ENCODE measurements around the gene SLC25A43.

SLC25A43 gene

GRCh38 chrX:119459181-119459580 is 60.0 kb downstream of the SLC25A43 start:
- TF ChIP-seq POLR2AphosphoS5 (IDR thresholded peaks at IDR 0.05; ENCODE audit: low read depth, low read length) (no peak), TAF1 (IDR thresholded peaks at IDR 0.05; ENCODE audit: borderline replicate concordance, insufficient read depth, low read length) (no peak), FOXP2 (optimal IDR thresholded peaks at IDR 0.05; ENCODE audit: borderline replicate concordance, extremely low read depth, extremely low read length, insufficient read depth) (no peak), SIN3A (IDR thresholded peaks at IDR 0.05; ENCODE audit: borderline replicate concordance, insufficient read depth, low read length) (no peak)
- TF ChIP-seq, protein P1, sequence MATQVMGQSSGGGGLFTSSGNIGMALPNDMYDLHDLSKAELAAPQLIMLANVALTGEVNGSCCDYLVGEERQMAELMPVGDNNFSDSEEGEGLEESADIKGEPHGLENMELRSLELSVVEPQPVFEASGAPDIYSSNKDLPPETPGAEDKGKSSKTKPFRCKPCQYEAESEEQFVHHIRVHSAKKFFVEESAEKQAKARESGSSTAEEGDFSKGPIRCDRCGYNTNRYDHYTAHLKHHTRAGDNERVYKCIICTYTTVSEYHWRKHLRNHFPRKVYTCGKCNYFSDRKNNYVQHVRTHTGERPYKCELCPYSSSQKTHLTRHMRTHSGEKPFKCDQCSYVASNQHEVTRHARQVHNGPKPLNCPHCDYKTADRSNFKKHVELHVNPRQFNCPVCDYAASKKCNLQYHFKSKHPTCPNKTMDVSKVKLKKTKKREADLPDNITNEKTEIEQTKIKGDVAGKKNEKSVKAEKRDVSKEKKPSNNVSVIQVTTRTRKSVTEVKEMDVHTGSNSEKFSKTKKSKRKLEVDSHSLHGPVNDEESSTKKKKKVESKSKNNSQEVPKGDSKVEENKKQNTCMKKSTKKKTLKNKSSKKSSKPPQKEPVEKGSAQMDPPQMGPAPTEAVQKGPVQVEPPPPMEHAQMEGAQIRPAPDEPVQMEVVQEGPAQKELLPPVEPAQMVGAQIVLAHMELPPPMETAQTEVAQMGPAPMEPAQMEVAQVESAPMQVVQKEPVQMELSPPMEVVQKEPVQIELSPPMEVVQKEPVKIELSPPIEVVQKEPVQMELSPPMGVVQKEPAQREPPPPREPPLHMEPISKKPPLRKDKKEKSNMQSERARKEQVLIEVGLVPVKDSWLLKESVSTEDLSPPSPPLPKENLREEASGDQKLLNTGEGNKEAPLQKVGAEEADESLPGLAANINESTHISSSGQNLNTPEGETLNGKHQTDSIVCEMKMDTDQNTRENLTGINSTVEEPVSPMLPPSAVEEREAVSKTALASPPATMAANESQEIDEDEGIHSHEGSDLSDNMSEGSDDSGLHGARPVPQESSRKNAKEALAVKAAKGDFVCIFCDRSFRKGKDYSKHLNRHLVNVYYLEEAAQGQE (IDR thresholded peaks at IDR 0.05; ENCODE audit: insufficient read depth in 1 of 2, low read depth in 2 of 2, low read length in 2 of 2): no peak

DNA sequence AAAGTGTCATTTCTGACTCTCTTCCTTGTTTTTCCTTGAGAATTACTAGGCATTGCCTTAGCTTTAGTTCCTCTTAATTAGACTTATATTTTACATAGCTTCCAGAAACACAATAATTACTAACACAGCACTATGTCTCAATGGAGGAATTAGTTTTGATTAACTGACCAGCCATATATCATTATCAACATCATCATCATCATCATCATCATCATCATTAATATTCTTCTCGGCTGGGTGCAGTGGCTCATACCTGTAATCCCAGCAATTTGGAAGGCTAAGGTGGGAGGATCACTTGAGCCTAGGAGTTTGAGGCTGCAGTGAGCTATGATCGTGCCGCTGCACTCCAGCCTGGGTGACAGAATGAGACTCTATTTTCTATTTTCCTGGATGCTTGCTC is 66.4 kb downstream of the SLC25A43 start:
- TF ChIP-seq, protein P1 (IDR thresholded peaks at IDR 0.05; ENCODE audit: insufficient read depth in 1 of 2, low read depth in 2 of 2, low read length in 2 of 2): no peak
- TF ChIP-seq TAF1 (IDR thresholded peaks at IDR 0.05; ENCODE audit: borderline replicate concordance, insufficient read depth, low read length): no peak
- TF ChIP-seq SIN3A (IDR thresholded peaks at IDR 0.05; ENCODE audit: borderline replicate concordance, insufficient read depth, low read length): no peak
- TF ChIP-seq FOXP2 (optimal IDR thresholded peaks at IDR 0.05; ENCODE audit: borderline replicate concordance, extremely low read depth, extremely low read length, insufficient read depth): no peak
- TF ChIP-seq POLR2AphosphoS5 (IDR thresholded peaks at IDR 0.05; ENCODE audit: low read depth, low read length): no peak

DNA sequence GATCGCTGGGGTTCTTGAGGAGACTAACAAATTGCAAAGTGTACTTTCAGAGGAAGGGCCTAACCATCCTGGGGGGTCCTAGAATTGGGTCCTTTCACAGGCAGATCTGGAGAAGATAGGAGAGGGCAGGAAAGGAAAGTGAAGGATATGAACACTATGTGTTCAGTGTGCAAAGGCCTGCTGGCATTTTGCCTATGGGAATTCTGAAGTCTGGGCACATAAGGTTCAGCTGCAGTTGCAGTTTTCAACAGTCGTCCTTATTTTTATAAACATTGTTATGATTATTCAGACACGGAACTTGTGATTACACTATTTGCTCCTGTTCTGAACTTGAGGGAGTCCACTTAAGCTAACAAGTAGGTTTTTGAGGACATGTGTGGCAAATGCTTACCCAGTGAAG is 67.8 kb downstream of the SLC25A43 start:
- TF ChIP-seq FOXP2 (optimal IDR thresholded peaks at IDR 0.05; ENCODE audit: borderline replicate concordance, extremely low read depth, extremely low read length, insufficient read depth): no peak
- TF ChIP-seq TAF1 (IDR thresholded peaks at IDR 0.05; ENCODE audit: borderline replicate concordance, insufficient read depth, low read length): no peak
- no peak for TF ChIP-seq SIN3A (IDR thresholded peaks at IDR 0.05; ENCODE audit: borderline replicate concordance, insufficient read depth, low read length)
- TF ChIP-seq POLR2AphosphoS5 (IDR thresholded peaks at IDR 0.05; ENCODE audit: low read depth, low read length): no peak
- TF ChIP-seq, protein P1 (IDR thresholded peaks at IDR 0.05; ENCODE audit: insufficient read depth in 1 of 2, low read depth in 2 of 2, low read length in 2 of 2): no peak

GRCh38 chrX:119467433-119467832 is 68.3 kb downstream of the SLC25A43 start:
- TF ChIP-seq SIN3A (IDR thresholded peaks at IDR 0.05; ENCODE audit: borderline replicate concordance, insufficient read depth, low read length): no peak
- no peak for TF ChIP-seq TAF1 (IDR thresholded peaks at IDR 0.05; ENCODE audit: borderline replicate concordance, insufficient read depth, low read length)
- TF ChIP-seq, protein P1 (IDR thresholded peaks at IDR 0.05; ENCODE audit: insufficient read depth in 1 of 2, low read depth in 2 of 2, low read length in 2 of 2): no peak
- no peak for TF ChIP-seq POLR2AphosphoS5 (IDR thresholded peaks at IDR 0.05; ENCODE audit: low read depth, low read length)
- no peak for TF ChIP-seq FOXP2 (optimal IDR thresholded peaks at IDR 0.05; ENCODE audit: borderline replicate concordance, extremely low read depth, extremely low read length, insufficient read depth)
